ENCODE measurements around the gene MRPL49. TPM values are rescaled to one million over a fixed set of nuclear protein-coding genes. Genes with fewer than 3 reads are reported as not detected.
"Not testable (repeated sequence)": the region's sequence is repeated elsewhere in the genome, so short reads cannot be mapped to it uniquely, and the experiment has no call there.

MRPL49 gene
- total RNA-seq, 3 donors from 2014 or later (not counting 1 experiment from before 2014, with no cell fraction given), result 36.8 to 37.5 (median 36.9) TPM

DNA sequence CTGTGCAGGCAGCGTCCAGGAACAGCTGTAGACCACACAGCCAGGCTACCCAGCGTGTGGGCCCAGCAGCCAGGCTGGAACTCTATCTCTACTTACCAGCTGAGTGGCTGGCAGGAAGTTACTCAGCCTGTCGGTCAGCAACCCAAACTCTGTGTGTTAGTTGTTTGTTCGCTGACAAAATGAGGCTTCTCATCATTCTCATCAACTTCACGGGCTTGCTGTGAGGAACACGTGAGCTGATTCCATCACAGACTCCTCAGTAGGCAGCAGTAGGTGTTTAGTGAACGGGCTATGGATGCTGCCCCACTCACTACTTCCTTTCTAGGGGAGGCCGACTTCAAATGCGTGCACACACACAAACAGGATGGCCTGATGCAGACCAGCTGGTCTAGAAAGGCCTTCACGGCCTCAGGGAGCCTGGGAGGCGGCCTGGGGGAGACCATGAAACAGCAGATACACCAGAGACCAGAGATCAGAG, 47.1 kb downstream of the MRPL49 start:
- TF ChIP-seq, protein P1, sequence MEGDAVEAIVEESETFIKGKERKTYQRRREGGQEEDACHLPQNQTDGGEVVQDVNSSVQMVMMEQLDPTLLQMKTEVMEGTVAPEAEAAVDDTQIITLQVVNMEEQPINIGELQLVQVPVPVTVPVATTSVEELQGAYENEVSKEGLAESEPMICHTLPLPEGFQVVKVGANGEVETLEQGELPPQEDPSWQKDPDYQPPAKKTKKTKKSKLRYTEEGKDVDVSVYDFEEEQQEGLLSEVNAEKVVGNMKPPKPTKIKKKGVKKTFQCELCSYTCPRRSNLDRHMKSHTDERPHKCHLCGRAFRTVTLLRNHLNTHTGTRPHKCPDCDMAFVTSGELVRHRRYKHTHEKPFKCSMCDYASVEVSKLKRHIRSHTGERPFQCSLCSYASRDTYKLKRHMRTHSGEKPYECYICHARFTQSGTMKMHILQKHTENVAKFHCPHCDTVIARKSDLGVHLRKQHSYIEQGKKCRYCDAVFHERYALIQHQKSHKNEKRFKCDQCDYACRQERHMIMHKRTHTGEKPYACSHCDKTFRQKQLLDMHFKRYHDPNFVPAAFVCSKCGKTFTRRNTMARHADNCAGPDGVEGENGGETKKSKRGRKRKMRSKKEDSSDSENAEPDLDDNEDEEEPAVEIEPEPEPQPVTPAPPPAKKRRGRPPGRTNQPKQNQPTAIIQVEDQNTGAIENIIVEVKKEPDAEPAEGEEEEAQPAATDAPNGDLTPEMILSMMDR (IDR thresholded peaks at IDR 0.05), result no peak
- ATAC-seq (peak; percentile 84 to 91 (median 87)), DNase-seq (no peak)
- Histone ChIP-seq H3K27ac (ENCODE audit: low read length) (peak overlapping the region; percentile 95), H3K4me3 (ENCODE audit: low read length) (no peak overlapping the region), H3K36me3 (ENCODE audit: control insufficient read depth, insufficient read depth, low read length) (no peaks in the 10 kb centered on the region), H3K9me3 (ENCODE audit: control insufficient read depth, insufficient read depth, low read length) (no peaks in the 10 kb centered on the region), H3K4me1 (ENCODE audit: control insufficient read depth, insufficient read depth, low read length) (peaks cover 16% of the 10 kb centered on the region), H3K27me3 (ENCODE audit: control insufficient read depth, insufficient read depth, low read length) (no peaks in the 10 kb centered on the region)
- Mint-ChIP-seq H3K36me3 (no peaks in the 10 kb centered on the region), H3K4me1 (peaks cover 11 to 15% of the 10 kb centered on the region in 2 donors), H3K27me3 (ENCODE audit: low read depth in 2 of 2) (no peaks in the 10 kb centered on the region), H3K9me3 (no peaks in the 10 kb centered on the region), H3K4me3 (peak overlapping the region; percentile 83), H3K27ac (peak overlapping the region; percentile 97 to 98)
- 40% methylated on average over 6 of the region's 11 CpGs for WGBS (ENCODE audit: insufficient coverage)
- intact Hi-C loops (cut with micrococcal nuclease), result no loop called here

DNA sequence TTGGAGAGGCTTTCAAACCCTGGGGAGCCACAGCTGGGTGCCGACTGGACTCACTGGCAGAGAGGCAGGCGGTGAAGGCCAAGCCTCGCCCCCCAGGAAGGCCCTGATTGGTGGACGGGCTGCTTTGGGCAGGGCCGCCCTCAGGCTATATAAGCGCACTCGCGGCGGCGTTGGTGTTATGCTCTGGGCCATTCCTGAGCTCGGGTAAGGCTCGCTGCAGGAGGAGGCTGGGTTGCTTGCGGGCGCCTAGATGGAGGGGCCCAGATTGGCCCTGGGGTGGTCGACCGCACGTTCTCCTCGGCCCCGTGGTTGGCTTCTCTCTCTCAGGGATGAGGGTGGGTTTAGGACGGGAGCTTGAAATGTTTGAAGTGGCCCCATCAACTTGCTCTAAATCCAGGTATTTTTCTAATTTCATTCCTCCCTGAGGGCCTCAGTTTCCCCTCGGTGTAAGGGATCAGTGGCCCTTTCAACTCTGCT, 48.0 kb downstream of the MRPL49 start, which contains the start of gene SPDYC:
Gene SPDYC (plus strand): TSS at position 176 of the 477 bp plus-strand sequence. CDS start 1,125 bp downstream, outside the sequence.
- intact Hi-C loops (cut with micrococcal nuclease), result no loop called here
- TF ChIP-seq, protein P1 (IDR thresholded peaks at IDR 0.05), result no peak
- H3K36me3 Mint-ChIP-seq, result no peaks in the 10 kb centered on the region
- peak within 1 kb of the TSS; percentile 95 for H3K27ac ChIP-seq (ENCODE audit: low read length)
- H3K9me3 ChIP-seq (ENCODE audit: control insufficient read depth, insufficient read depth, low read length), result no peaks in the 10 kb centered on the region
- 98% methylated on average over 19 of the region's 21 CpGs for WGBS (ENCODE audit: insufficient coverage)
- ATAC-seq (no peak), DNase-seq (no peak)
- no peaks in the 10 kb centered on the region for H3K36me3 ChIP-seq (ENCODE audit: control insufficient read depth, insufficient read depth, low read length)
- no peaks in the 10 kb centered on the region for H3K27me3 Mint-ChIP-seq (ENCODE audit: low read depth in 2 of 2)
- H3K4me3 Mint-ChIP-seq, result peak within 1 kb of the TSS; percentile 83
- peaks cover 11 to 15% of the 10 kb centered on the region in 2 donors for H3K4me1 Mint-ChIP-seq
- peaks cover 16% of the 10 kb centered on the region for H3K4me1 ChIP-seq (ENCODE audit: control insufficient read depth, insufficient read depth, low read length)
- H3K27ac Mint-ChIP-seq, result peak within 1 kb of the TSS; percentile 97 to 98
- H3K27me3 ChIP-seq (ENCODE audit: control insufficient read depth, insufficient read depth, low read length), result no peaks in the 10 kb centered on the region
- H3K4me3 ChIP-seq (ENCODE audit: low read length), result no peak within 1 kb of the TSS
- no peaks in the 10 kb centered on the region for H3K9me3 Mint-ChIP-seq

DNA sequence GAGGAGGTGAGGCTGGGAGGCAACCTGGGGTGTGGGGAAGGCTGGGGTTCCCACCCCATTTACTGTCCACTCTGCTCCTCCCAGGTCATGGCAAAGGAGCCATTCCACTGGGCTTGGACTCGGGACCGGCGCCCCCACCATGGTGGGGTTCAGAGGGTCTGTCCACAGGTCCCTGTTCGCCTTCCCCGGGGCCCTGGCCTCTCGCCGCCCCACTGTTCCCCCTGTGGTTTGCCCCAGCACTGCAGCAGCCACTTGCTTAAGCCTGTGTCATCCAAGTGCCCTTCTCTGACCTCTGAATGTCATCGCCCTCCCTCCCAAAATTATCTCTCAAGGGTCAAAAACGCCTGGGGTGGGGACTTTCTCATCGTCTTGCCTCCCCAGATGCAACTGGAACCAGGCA, 50.5 kb downstream of the MRPL49 start:
- Histone ChIP-seq H3K36me3 (ENCODE audit: control insufficient read depth, insufficient read depth, low read length) (no peaks in the 10 kb centered on the region), H3K27ac (ENCODE audit: low read length) (no peak overlapping the region), H3K4me1 (ENCODE audit: control insufficient read depth, insufficient read depth, low read length) (peaks cover 16% of the 10 kb centered on the region), H3K4me3 (ENCODE audit: low read length) (no peak overlapping the region), H3K9me3 (ENCODE audit: control insufficient read depth, insufficient read depth, low read length) (no peaks in the 10 kb centered on the region), H3K27me3 (ENCODE audit: control insufficient read depth, insufficient read depth, low read length) (no peaks in the 10 kb centered on the region)
- H3K27ac Mint-ChIP-seq, result no peak overlapping the region
- DNase-seq, result no peak
- H3K4me3 Mint-ChIP-seq, result no peak overlapping the region
- TF ChIP-seq, protein P1 (IDR thresholded peaks at IDR 0.05), result no peak
- WGBS (ENCODE audit: insufficient coverage), result 90% methylated on average over 10 of the region's 10 CpGs
- H3K36me3 Mint-ChIP-seq, result no peaks in the 10 kb centered on the region
- no peaks in the 10 kb centered on the region for H3K27me3 Mint-ChIP-seq (ENCODE audit: low read depth in 2 of 2)
- no peaks in the 10 kb centered on the region for H3K9me3 Mint-ChIP-seq
- intact Hi-C loops (cut with micrococcal nuclease), result no loop called here
- peaks cover 11 to 15% of the 10 kb centered on the region in 2 donors for H3K4me1 Mint-ChIP-seq
- ATAC-seq, result no peak

DNA sequence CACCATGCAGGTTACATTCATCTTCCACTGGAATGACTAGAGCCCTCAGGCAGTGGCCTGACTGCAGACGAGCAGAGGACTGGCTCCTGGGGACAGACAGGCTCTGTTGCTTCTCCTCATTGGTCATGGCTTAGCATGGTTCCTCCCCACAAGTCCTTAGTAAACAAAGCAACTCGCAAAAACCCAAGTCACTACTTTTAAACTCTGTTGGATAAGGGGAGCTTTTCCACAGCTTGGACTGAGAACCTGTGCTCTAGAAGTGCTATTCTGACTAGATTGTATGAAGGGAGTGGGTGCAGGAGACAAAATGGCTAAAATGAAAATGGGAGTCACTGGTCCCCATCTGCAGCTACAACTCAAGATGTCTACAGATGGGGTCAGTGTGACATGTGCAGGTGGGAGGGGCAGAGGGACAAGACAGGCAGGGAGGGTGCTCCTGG, 52.5 kb downstream of the MRPL49 start:
- H3K4me3 Mint-ChIP-seq; H3K36me3 ChIP-seq (ENCODE audit: control insufficient read depth, insufficient read depth, low read length); DNase-seq; H3K27ac Mint-ChIP-seq; H3K27ac ChIP-seq (ENCODE audit: low read length); H3K9me3 ChIP-seq (ENCODE audit: control insufficient read depth, insufficient read depth, low read length); H3K36me3 Mint-ChIP-seq; H3K4me1 Mint-ChIP-seq; H3K4me3 ChIP-seq (ENCODE audit: low read length); H3K27me3 ChIP-seq (ENCODE audit: control insufficient read depth, insufficient read depth, low read length); H3K4me1 ChIP-seq (ENCODE audit: control insufficient read depth, insufficient read depth, low read length); ATAC-seq; H3K9me3 Mint-ChIP-seq; intact Hi-C loops (cut with micrococcal nuclease); H3K27me3 Mint-ChIP-seq (ENCODE audit: low read depth in 2 of 2): not testable (repeated sequence)
- WGBS (ENCODE audit: insufficient coverage), result 72% methylated on average over 1 of the region's 2 CpGs

Other genes starting within 250 kb of the MRPL49 start
- gene EHD1, start 243.7 kb upstream of the MRPL49 start, total RNA-seq, result 100 to 1,000 TPM; 218 to 246 (median 225) TPM
- 100 to 1,000 TPM; 165 to 321 (median 259) TPM for gene ATG2A, start 205.1 kb upstream of the MRPL49 start, total RNA-seq
- gene PPP2R5B, start 197.6 kb upstream of the MRPL49 start, total RNA-seq, result 10 to 100 TPM; 27.8 to 31.5 (median 28.5) TPM
- not detected for gene GPHA2, start 186.4 kb upstream of the MRPL49 start, total RNA-seq
- gene MAJIN, start 150.2 kb upstream of the MRPL49 start, total RNA-seq, result not detected
- under 1 TPM in 1 of 3 donors, not detected in 2; 0.30 TPM for gene BATF2, start 125.3 kb upstream of the MRPL49 start, total RNA-seq
- 10 to 100 TPM; 19.9 to 20.5 (median 20.2) TPM for gene ARL2, start 108.2 kb upstream of the MRPL49 start, total RNA-seq
- gene SNX15, start 94.9 kb upstream of the MRPL49 start, total RNA-seq, result 10 to 100 TPM; 16.9 to 28.1 (median 27.1) TPM
- 1 to 10 TPM; 2.0 to 3.5 (median 2.8) TPM for gene SAC3D1, start 81.1 kb upstream of the MRPL49 start, total RNA-seq
- 10 to 100 TPM; 41.6 to 54.1 (median 46.0) TPM for gene NAALADL1, start 63.8 kb upstream of the MRPL49 start, total RNA-seq
- 1 to 10 TPM; 3.3 to 6.8 (median 3.8) TPM for gene CDCA5, start 38.3 kb upstream of the MRPL49 start, total RNA-seq
- gene ZFPL1, start 38.1 kb upstream of the MRPL49 start, total RNA-seq, result 10 to 100 TPM; 49.8 to 60.2 (median 50.8) TPM
- 100 to 1,000 TPM; 180 to 197 (median 184) TPM for gene VPS51, start 26.1 kb upstream of the MRPL49 start, total RNA-seq
- gene TM7SF2, start 10.4 kb upstream of the MRPL49 start, total RNA-seq, result 10 to 100 TPM; 17.0 to 23.2 (median 18.6) TPM
- 1 to 10 TPM; 5.6 to 6.8 (median 6.1) TPM for gene ZNHIT2, start 4.6 kb upstream of the MRPL49 start, total RNA-seq
- gene FAU, start 187 bp upstream of the MRPL49 start, total RNA-seq, result 100 to 1,000 TPM; 724 to 977 (median 968) TPM
- 100 to 1,000 TPM in 1 of 3 donors, 10 to 100 TPM in 2; 72.9 to 109 (median 90.2) TPM for gene SYVN1, start 12.2 kb downstream of the MRPL49 start, total RNA-seq
- gene SPDYC, start 47.9 kb downstream of the MRPL49 start, total RNA-seq, result not detected
- gene CAPN1, start 59.6 kb downstream of the MRPL49 start, total RNA-seq, result 100 to 1,000 TPM; 211 to 256 (median 229) TPM
- gene POLA2, start 139.6 kb downstream of the MRPL49 start, total RNA-seq, result 10 to 100 TPM; 21.2 to 24.2 (median 22.7) TPM
- 1 to 10 TPM; 1.4 to 1.5 (median 1.5) TPM for gene CDC42EP2, start 192.5 kb downstream of the MRPL49 start, total RNA-seq
- gene DPF2, start 211.5 kb downstream of the MRPL49 start, total RNA-seq, result 100 to 1,000 TPM in 1 of 3 donors, 10 to 100 TPM in 2; 69.6 to 102 (median 89.1) TPM
- 1 to 10 TPM in 2 of 3 donors, under 1 TPM in 1; 0.70 to 2.2 (median 1.2) TPM for gene TIGD3, start 232.4 kb downstream of the MRPL49 start, total RNA-seq

All from natural killer cell (primary cell).